Stimulated activated CD4-positive, alpha-beta T cell treated with anti-CD3 and anti-CD28 coated beads, TNF-alpha, amount 100 ng/mL, for 48 hours (primary cell): ENCODE data around the gene MUC20.

Experiments
- DNase-seq, 3 donors: peaks; one replicate each; pipeline ENCODE4 v3.0.0-alpha.2; 2020; ENCODE audit warnings: low read depth in 3 of 3

MUC20 gene

DNA sequence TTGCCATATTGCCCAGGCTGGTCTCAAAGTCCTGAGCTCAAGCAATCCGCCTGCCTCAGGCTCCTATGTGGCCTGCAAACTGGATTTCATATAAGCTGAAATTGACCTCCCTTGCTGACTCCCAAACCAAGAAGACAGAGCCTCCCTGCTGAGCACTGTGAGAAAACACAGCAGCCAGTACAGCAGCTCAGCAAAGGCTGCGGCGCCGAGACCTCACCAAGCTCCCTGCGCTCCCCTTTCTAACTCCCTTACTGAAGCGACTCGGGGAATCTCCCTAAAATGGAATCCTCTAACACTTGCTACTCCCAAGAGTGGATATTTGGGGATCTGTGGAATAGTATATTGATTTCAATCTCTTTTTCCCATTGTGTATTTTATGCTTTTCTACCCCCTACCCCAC is 34.6 kb downstream of the MUC20 start:
- DNase-seq = no peak

DNA sequence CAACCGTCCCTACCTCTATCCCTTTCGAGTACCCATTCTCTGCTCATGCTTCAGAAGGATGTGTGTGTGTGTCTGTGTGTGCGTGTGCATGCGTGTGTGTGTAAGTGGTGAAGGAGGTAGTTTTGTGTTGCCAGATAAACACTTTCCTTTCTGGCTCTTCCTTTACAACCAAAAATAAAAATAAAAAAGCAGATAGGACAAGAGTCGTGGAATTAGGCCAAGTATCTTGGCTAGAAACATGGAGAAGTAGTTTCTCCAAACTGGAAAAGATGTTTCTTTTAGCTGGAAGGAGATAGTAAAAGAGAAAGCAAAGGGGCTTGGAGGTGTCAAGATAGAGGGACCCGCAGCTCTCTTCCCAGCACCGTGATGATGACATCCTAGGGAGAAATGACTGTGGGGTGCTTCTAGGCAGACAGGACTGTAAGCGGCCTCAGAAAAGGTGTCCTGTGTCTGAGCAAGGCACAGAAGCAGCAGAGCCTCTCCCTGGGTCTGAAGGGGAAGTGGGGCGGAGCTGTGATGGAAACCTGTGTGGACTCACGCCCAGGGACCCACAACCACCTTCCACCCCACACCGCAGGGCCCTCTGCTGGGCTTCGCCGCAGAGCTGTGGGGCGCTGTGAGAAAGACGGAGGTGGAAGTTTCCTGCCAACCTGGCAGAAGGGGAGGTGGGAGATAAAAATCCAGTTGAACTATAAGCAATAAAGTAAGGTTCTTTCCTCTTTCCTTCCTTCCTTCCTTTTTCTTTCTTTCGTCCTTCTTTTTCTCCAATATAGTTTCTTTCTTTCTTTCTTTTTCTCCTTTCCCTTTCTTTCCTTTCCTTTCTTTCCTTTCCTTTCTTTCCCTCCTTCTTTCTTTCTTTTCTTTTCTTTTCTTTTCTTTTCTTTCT is 35.3 kb downstream of the MUC20 start:
- DNase-seq = peak in 1 of 3 donors; percentile 13

DNA sequence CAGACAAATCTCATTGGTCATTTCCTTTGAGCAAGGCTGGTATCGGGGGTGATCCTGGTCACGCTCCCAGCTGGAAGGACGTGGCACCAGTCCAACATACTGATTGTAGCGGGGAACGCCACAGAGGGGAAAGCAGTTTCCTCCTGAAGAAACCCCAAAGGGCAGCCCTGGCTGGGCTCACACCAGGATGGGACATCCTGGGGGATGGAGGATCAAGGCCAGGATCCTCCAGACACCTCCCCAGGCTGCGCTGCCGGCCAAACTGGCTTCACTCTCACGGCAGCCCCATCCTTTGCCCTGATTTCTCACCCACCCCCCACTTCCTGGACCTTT is 36.6 kb downstream of the MUC20 start:
- no peak for DNase-seq

DNA sequence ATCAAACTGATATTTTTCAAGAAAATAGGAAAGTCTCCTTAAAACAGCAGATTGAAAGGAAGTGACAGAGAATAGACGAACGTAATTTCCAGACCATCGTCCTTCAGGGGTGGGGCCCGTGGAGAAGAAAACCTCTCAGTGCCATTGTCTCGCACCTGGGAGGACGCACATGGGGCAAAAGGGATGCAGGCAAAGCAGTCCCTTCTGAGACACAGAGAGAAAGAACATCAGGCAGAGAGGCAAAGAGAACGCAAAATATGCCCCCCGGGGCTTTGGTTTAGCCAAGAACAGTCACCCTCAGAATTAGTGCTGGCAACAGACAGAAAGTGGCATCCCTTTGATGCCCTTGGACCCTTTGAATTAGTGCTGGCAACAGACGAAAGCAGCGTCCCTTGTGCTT is 37.0 kb downstream of the MUC20 start:
- DNase-seq = no peak

DNA sequence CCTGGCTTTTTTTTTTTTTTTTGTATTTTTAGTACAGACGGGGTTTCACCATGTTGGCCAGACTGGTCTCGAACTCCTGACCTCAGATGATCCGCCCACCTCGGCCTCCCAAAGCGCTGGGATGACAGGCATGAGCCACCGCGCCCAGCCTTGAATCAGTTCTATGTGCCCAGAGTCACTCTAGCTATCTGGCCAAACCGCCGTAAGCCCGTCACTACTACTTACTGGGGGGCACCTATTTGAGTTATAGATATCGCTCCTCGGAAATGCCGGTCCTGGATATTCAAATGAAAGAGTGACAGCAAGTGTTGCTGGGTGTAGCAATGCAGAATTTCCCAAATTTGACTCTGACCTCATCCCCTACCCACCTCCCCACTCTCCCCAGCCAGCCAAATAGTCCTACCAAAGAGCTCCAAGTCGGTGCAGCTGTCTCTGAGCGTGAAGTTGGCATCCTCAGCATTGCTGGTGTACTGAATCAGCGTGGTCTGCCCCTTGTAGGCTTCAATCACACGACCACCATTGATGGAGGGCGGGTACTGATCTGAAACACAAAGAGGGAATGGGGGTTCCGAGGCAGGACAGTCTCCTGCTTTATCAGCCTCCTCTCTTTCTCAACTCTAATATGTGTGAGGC is 38.1 kb downstream of the MUC20 start:
- no peak for DNase-seq

DNA sequence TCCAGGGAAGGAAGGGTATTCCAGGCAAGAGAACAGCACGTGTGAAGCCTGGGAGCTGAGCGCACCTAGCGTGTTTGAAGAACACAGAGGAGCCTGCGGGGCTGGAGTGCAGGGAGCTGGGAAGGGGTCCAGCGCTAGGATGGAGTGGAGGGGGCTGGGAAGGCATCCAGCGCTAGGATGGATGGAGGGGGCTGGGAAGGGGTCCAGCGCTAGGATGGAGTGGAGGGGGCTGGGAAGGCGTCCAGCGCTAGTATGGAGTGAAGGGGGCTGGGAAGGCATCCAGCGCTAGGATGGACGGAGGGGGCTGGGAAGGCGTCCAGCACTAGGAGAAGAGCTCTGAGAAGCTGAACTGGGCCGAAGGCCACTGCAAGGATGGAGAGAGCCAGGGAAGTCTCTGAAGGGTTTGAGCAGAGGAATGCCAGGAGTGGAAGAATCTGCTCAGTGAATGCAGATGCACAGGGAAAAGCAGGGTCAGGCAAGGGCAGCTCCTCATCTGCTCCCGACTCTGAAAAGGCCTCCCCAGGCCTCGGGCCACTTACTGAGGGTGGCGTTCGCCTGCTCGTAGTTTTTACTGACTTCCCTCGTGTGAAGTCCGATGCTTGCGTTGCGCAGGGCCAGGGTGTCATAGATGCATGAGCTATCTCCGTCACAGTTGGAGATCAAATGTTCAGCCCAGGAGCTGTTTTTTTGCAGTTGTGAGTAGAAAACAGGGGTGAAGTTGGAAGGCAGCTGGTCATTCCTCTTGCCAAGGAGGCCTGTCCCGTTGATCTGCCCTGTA is 39.8 kb downstream of the MUC20 start:
- no peak for DNase-seq

DNA sequence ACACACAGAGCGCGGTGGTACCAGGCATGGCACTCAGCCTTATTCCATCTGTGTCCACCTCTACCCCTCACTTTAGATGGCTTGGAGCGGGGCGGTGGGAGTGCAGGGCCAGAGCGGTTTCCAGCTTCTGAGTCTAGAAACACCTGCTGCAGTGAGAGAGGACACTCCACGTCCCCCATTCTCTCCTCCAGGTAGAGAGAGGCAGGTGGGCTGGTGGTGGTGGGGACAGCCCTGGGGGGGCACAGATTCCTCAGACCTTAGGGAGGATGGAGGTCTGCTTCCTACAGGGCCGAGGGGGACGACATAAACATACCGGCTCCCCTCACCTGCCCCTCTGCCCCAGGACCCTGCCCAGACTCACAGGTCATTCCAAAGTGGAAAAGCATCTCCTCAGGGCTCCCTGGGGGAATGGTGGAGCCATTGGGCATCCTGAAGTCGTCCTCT is 40.4 kb downstream of the MUC20 start:
- DNase-seq = no peak

DNA sequence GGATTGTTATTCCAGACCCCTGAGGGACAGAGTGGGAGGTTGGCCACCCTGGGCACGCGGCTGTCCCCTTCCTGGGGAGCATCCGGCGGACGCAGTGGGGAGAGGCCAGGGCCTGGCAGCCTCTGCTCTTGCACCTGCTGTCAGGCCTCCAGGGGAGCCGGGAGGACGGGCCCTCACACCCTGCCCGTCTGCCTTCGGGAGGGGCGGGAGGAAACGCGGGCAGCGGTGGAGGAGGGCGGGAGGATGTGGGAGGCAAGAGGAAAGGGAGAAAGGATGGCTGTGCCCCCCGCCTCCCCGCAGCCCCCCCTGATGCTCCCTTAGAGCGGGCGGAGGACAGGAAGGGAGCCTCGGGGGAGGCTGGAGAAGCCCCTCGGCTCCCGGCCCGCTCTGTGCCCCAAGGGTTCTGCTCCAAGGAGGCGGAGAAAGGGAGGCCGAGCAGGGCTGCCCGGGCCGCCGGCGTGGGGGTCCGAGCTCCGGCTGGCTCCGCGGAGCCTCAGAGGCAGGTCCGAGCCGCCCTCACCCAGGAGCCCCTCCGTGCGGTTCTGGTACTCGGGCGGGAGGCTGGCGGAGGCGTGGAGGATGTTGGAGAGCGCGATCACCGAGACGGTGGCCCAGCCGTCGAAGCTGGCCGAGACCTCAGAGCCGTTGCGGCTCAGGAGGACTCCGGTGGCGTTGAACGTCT is 40.9 kb downstream of the MUC20 start:
- DNase-seq = no peak

DNA sequence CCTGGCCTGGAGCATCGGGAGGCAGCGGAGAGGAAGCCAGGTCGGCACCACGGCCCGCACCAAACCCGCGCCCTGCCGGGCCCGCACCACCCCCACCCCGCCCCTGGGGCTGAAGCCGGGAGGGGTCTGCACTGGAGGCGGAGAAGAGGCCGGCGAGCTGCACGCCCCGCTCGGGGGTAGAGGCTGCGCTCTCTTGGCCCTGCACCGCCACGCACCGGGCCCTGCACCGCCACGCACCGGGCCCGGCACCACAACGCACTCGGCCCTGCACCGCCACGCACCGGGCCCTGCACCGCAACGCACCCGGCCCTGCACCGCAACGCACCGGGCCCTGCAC is 41.4 kb downstream of the MUC20 start:
- DNase-seq = no peak

DNA sequence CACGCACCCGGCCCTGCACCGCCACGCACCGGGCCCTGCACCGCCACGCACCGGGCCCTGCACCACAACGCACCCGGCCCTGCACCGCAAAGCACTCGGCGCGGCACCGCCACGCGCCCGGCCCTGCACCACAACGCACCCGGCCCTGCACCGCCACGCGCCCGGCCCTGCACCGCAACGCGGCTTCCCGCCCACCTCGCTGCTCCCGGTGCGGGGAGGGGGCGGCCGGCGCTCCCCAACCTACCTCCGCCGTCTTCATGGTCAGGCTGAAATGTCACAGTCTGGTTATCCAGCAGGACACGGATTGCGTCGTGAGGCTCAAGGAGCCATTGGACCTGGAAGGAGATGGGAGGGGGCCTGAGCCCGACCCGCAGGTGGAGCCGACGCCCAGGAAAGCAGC is 41.8 kb downstream of the MUC20 start:
- no peak for DNase-seq

DNA sequence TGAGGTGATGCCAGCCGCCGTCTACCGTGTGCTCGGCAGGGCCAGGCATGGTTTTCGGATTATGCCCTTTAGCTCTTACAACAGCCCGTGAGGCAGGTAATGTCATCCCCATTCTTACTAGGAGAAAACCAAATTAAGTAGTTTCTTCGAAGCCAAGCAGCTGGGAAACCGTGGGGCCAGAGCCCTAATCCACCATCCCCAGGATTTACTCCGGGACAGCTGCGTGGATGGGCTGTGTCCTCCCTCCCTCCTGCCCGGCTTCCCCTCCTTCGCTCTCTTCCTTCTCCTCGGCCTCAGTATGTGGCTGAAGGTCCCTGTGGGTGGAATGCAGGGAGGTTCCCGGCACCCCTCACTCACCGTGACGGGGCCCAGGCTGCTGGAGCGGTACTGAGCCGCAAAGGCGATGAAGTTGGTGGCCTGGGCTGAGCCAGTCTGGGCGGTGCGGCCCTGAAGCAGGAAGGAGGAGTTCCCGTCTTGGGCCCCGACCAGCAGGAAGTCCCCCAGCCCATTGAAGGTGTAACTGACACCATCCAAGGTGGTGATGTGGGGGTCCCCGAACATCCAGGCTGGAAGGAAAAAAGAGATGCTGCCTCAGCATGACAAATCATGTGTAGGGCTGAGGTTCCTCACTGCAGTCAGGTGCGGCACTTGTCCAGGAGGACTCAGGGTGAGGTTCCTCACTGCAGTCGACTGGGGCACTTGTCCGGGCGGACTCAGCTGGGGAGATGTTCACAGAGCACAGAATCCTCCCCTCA is 42.5 kb downstream of the MUC20 start:
- no peak for DNase-seq

DNA sequence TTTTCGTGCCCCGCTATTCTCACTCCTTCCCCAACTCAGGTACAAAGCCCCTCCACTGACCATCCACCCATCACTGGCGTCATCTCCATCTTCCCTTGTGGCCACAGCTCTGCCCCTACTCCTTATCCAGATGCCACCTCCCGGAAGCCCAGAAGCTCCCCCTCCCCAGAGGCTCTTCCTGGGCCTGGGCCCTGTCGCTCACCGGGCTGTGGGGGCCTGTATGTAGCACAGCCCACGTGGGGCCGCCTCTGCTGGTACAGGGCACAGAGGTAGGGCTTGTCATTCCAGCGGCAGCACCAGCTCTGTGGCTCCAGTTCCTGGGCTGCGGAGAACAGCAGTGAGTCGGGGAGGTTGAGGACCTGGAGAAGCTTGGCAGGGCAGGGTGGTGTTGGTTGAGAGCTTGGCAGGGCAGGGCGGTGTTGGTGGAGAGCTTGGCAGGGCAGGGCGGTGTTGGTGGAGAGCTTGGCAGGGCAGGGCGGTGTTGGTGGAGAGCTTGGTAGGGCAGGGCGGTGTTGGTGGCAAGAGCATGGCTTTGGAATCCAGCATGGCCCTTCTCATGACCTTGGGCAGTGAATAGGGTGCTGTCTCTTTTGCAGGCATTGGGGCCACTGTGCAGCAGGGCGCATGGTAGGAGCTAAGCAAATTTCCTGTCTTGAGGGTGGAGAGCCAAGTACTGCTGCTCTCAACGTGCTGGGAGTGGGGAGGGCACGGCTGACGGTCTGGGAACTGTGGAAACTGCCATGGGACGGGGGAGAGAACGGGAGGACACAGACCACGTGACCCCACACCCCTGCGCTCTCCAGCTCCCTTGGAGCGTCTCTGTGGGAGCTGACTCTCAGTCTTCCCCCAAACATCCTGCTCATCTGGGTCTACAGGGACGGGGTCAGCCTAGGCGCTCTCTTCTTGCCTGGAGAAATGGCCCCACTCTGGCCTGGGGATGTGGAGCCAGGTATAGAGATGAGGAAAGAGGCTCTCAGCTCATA is 43.4 kb downstream of the MUC20 start:
- DNase-seq = no peak

DNA sequence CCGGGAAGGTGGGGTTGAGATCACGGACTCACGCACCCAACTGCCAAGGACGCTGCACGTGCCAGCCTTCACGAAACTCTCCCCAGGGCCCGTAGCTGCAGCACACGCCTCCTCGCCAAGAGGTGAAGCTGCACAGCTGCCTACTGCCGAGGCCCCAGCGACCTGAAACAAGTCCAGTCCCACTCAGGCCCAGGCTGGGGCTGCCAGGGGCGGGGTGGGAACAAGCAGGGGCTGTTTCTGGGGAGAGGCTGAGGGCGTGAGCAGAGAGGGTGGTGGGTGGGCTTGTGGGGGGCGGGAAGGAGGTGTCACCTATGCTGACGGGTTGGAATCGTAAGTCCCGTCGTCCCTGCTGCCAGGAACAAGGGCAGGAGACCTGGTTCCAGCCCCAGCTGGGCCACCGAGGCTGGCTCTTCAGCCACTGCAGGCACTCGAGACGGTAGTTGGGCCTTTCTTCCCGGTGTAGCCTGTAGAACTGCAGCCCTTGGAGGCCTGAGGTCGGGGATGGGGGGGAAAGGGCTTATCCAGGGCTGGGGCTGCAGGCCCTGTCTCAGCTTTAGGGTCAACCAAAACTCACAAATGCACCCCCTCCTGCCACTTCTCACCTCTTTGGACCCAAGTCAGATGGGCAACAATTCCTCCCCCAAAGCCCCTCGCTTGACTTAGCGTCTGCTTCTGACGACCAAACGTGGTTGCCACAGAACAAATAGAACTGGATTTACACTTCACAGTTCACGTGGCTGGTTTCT is 44.4 kb downstream of the MUC20 start:
- DNase-seq = no peak

DNA sequence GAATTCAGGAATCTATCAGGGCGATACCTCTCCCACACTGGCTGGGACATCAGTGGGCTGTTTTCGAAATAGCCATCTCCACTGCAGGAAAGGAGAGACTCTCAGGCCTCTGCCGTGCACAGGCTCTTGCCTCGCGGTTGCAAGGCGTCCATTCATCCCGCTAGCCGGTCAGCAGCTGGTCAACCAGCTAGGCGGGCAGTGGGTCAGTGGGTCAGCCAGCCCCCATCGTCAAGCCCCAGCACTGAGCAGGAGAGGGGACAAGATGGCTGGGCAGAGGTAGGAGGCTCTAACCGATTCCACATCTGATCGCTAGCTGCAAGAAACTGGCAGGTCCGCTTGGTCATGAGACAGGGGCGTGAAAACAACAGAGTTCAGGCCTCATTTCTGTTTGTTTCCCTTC is 45.9 kb downstream of the MUC20 start:
- DNase-seq = no peak

DNA sequence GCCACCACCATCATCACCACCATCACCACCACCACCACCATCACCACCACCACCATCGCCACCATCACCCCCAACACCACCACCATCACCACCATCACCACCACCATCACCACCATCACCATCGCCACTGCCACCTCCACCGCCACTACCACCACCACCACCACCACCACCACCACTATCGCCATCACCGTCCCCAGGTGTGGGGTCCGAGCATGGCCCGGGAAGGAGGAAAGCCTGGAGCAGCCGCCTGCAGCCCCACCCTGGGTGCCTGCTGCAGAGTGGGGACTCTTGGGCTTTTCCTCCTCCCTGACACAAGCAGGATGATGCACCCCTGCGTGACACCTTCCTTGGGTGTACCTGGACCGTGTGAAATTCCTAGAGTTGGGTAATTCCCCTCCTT is 47.0 kb downstream of the MUC20 start:
- no peak for DNase-seq

DNA sequence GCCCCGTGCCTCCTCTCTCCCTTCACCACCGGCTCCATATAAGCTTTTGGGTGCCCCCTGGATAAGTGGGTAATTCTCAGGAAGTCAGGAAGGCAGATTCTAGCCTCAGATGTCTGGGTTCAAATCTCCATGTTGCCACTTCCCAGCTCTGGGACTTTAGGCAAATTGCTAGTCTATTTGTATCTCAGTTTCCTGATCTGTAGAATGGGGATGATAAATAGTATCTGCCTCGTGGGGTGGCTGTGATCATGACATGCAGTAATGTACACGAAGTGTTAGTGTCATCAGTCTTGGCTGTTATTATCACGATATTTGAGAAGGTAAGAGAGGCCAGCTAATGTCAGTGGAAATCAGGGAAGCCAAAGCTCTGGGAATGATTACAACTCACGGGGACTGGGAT is 47.6 kb downstream of the MUC20 start:
- DNase-seq = no peak

DNA sequence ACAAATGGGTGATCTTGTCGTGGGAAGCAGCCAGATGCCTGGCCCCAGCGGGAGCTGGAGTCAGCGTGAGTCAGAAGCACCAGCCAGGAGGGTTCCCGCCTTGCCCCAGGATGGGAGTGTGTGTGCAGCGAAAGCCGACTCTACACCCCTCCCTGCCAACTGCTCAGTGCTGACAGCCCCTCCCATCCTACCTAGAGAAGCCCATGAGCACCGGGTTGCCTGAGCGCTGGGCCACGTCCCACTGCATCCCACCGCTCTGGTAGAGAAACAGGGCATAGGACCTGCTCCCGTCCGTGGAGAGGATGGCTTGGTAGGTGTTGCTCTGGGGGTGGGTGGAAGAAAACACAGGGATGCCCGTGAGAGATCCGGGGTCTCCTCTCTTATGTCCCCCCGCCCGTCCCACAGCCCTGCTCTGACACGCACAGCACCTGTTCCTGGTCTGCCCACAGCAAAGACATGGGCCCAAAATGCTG is 48.1 kb downstream of the MUC20 start:
- DNase-seq = no peak

DNA sequence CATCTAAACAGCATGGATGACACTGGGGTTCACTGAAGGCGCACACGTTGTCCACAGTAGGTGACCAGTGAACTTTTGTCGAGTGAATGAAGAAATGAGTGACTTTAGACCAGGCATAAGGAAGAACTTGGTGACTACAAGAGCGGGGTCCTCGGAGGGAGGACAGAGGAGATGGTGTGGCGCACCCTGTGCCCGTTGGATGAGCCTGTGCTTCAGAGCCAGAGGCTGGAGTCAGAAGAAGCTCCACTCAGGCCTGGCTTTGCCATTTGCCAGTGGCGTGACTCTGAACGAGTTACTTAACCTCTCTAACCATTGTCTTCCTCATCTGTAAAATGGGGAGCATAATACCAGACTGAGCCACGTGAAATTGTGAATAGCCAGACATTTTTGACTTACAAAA is 48.8 kb downstream of the MUC20 start:
- no peak for DNase-seq

DNA sequence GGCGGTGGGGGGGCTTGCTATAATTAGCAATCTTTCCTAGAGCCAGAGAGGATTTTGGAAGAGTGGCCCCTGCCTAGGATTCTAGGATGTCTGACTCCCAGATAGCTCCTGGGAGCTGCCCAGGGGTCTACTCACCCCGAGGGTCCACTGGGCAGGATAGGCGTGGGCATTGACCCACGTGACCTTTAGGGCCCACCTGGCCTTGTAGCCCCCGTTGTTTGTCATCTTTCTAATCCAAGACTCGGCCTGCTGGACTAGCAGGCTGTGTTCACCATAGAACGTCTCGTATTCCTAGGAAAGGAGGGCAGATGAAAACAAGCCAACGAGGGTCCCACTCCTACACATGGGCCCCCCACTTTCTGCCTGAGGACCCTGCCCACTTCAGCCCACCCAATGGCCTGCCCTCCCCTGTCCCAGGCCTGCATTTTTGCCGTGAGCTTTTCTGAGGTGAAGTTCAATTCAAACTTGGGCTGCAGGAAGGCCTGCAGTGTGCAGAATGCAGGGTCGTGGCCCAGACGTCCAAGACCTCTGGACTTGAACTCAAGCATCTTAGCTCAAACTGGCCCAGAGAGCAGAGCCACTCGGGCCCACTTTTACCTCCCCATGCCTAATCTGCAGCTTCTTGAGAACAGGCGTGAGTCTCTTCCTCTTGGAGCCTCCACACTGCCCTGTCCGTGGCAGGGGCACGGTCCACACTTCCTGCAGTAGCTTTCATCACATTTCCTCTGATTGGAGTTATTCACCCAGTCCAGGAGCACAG is 49.5 kb downstream of the MUC20 start:
- no peak for DNase-seq
